MCF 10A (cell line): ENCODE measurements around the gene MAPKBP1. TPM values are rescaled to one million over a fixed set of nuclear protein-coding genes. Genes with fewer than 3 reads are reported as not detected.

Experiments used
- BruUV-seq: library from RNA; stranded (reverse); fragments of 400-500 nt; replicated peaks from 2 replicates; lab custom pipeline; 2021; lab: Mats Ljungman, UMichigan
- CTCF ChIA-PET: fragments of 300-600 bp; sonication (Branson Sonifier 250); formaldehyde crosslinking; extraction: SDS; loops from one replicate; lab custom pipeline; 2021; ENCODE audit warnings: antibody characterized with exemption, inconsistent platforms; lab: Yijun Ruan, JAX
- POLR2A ChIA-PET: fragments of 300-600, 350-650 bp; sonication (Branson Sonifier 250); formaldehyde crosslinking; extraction: SDS; loops from one replicate; lab custom pipeline; 2020; ENCODE audit warnings: antibody characterized with exemption, inconsistent platforms; lab: Yijun Ruan, JAX
- DNase-seq: peaks from one replicate; pipeline ENCODE4 v3.0.0-alpha.2; 2018; ENCODE audit not compliant: unreplicated experiment
- H3K27ac Mint-ChIP-seq: one replicate; pipeline ENCODE4 v1.8.0; 2022; ENCODE audit warnings: mild to moderate bottlenecking, low read depth, mixed read lengths; ENCODE audit not compliant: unreplicated experiment
- H3K27me3 Mint-ChIP-seq: one replicate; pipeline ENCODE4 v1.8.0; 2022; ENCODE audit warnings: mixed read lengths; ENCODE audit not compliant: insufficient read depth, unreplicated experiment
- H3K36me3 Mint-ChIP-seq: one replicate; pipeline ENCODE4 v1.8.0; 2022; ENCODE audit warnings: mild to moderate bottlenecking, moderate library complexity, mixed read lengths; ENCODE audit not compliant: insufficient read depth, unreplicated experiment
- H3K4me1 Mint-ChIP-seq: one replicate; pipeline ENCODE4 v1.8.0; 2022; ENCODE audit warnings: mixed read lengths; ENCODE audit not compliant: insufficient read depth, unreplicated experiment
- H3K4me3 Mint-ChIP-seq: one replicate; pipeline ENCODE4 v1.8.0; 2022; ENCODE audit warnings: mild to moderate bottlenecking, moderate library complexity, mixed read lengths; ENCODE audit not compliant: unreplicated experiment
- H3K9me3 Mint-ChIP-seq: one replicate; pipeline ENCODE4 v1.8.0; 2022; ENCODE audit warnings: mixed read lengths; ENCODE audit not compliant: unreplicated experiment
- intact Hi-C: fragments of 100-400 bp; cut with micrococcal nuclease; formaldehyde crosslinking; loops from 2 replicates; pipeline ENCODE4 v1.14.1; 2022
- total RNA-seq: library from RNA; stranded (reverse); gene quantifications from 2 replicates; pipeline ENCODE4 v1.2.3, GENCODE V29; 2022
- TF ChIP-seq, protein P1 (sequence below): fragments of 200-600 bp; IDR thresholded peaks from one replicate; pipeline ENCODE4 v1.8.0; 2022; ENCODE audit warnings: antibody characterized with exemption, mild to moderate bottlenecking; ENCODE audit not compliant: unreplicated experiment

MAPKBP1 gene
- total RNA-seq, 1 experiment from 2014 or later, result 35.0 TPM

DNA sequence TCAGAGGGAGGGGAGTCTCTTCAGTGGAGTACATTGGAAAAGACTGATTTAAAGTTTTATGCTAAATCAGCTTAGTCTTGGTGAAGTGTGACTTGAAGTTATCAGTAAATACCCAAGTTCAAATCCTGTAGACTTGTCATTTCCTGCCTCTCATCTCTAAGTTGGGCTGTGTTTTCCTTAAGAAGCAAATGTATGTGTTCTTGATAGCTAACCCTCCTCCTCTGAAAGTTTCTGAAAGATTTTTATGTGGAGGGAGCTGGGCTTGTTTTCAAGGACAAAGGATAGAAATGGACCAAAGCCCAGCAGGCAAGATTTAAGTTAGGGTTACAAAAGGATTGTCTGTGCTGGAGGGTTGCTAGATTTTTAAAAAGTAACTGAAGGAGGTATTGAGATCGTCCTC lies 4.2 kb downstream of the MAPKBP1 start:
- no TSS peak for BruUV-seq
- peaks cover 13% of the 10 kb centered on the region for H3K36me3 Mint-ChIP-seq
- intact Hi-C loops, result no loop called here
- peak overlapping the region; percentile 33 for H3K4me3 Mint-ChIP-seq
- H3K4me1 Mint-ChIP-seq, result peaks cover 53% of the 10 kb centered on the region
- no peak for DNase-seq
- ChIA-PET POLR2A (interaction anchor here (2.0 to 19.2 kb wide), 3 partner anchors 14 to 48 kb away, joined by 7 to 486 read pairs (median 193); no protein-coding TSS in a partner anchor), CTCF (interaction anchor here (0.7 to 11.2 kb wide), 6 partner anchors 9 to 49 kb away, joined by 5 to 249 read pairs (median 9); no protein-coding TSS in a partner anchor)
- peak overlapping the region; percentile 73 for H3K27ac Mint-ChIP-seq
- no peaks in the 10 kb centered on the region for H3K9me3 Mint-ChIP-seq
- no peaks in the 10 kb centered on the region for H3K27me3 Mint-ChIP-seq
- TF ChIP-seq, protein P1, sequence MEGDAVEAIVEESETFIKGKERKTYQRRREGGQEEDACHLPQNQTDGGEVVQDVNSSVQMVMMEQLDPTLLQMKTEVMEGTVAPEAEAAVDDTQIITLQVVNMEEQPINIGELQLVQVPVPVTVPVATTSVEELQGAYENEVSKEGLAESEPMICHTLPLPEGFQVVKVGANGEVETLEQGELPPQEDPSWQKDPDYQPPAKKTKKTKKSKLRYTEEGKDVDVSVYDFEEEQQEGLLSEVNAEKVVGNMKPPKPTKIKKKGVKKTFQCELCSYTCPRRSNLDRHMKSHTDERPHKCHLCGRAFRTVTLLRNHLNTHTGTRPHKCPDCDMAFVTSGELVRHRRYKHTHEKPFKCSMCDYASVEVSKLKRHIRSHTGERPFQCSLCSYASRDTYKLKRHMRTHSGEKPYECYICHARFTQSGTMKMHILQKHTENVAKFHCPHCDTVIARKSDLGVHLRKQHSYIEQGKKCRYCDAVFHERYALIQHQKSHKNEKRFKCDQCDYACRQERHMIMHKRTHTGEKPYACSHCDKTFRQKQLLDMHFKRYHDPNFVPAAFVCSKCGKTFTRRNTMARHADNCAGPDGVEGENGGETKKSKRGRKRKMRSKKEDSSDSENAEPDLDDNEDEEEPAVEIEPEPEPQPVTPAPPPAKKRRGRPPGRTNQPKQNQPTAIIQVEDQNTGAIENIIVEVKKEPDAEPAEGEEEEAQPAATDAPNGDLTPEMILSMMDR, result no peak

DNA sequence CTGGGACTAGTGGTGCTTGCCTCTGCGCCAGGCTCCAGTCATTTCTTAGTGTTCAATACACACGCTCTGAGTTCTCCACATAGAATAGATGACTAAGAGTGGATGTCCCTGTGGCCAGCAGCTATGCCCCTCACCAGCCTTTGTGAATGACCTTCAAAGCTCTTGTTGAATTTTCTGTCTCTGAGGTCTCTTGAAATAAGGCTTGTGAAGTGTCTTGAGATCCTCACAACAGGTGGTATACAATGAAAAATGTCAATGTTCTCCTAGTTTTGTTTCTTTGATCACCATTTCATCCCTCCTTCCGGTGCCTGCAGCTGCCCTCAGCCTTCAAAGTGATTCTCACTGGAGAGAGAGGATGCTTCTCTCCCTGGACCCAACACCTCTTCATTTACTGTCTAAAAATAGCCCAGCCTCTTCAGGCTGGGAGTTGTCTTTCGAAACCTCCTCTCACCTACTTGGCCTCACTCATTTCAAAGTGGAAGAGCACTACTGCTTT lies 5.4 kb downstream of the MAPKBP1 start:
- TF ChIP-seq, protein P1, result no peak
- H3K9me3 Mint-ChIP-seq, result no peaks in the 10 kb centered on the region
- intact Hi-C loops, result no loop called here
- BruUV-seq, result no TSS peak
- POLR2A ChIA-PET, result interaction anchor here (0.7 to 19.2 kb wide), 4 partner anchors 12 to 119 kb away, joined by 3 to 486 read pairs (median 98); partner anchors contain the start of gene MGA
- no peak overlapping the region for H3K4me3 Mint-ChIP-seq
- peaks cover 19% of the 10 kb centered on the region for H3K36me3 Mint-ChIP-seq
- H3K4me1 Mint-ChIP-seq, result peaks cover 53% of the 10 kb centered on the region
- no peaks in the 10 kb centered on the region for H3K27me3 Mint-ChIP-seq
- peak overlapping the region; percentile 74 for H3K27ac Mint-ChIP-seq
- DNase-seq, result no peak
- CTCF ChIA-PET, result interaction anchor here (0.5 to 11.2 kb wide), 5 partner anchors 24 to 356 kb away, joined by 3 to 249 read pairs (median 5); no protein-coding TSS in a partner anchor

DNA sequence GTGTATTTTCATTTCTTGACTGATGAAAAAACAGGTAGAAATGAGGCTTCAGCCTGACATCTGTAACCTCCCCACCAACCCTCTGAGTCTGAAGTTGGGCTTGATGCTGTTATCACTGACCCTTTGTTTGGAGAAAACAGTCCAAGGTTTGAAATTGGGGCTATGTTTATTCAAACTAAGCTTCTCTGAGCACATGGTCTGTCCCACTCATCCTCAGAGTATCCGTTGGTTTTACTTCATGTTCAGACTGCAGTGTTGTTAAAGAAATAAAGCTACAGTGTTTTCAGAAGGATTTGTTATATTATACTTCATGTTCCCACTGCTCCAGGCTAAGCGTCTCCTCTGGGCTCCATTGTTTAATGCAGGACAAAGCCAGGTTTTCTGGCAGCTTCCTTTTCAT lies 6.0 kb downstream of the MAPKBP1 start:
- H3K27me3 Mint-ChIP-seq, result no peaks in the 10 kb centered on the region
- peaks cover 19% of the 10 kb centered on the region for H3K36me3 Mint-ChIP-seq
- CTCF ChIA-PET, result interaction anchor here (0.5 to 11.2 kb wide), 6 partner anchors 11 to 376 kb away, joined by 3 to 249 read pairs (median 4); partner anchors contain the start of gene PLA2G4F
- DNase-seq, result no peak
- H3K9me3 Mint-ChIP-seq, result no peaks in the 10 kb centered on the region
- TF ChIP-seq, protein P1, result no peak
- peaks cover 48% of the 10 kb centered on the region for H3K4me1 Mint-ChIP-seq
- H3K27ac Mint-ChIP-seq, result peak overlapping the region; percentile 74
- no peak overlapping the region for H3K4me3 Mint-ChIP-seq
- POLR2A ChIA-PET, result interaction anchor here (0.7 to 19.2 kb wide), 4 partner anchors 12 to 120 kb away, joined by 3 to 486 read pairs (median 98); partner anchors contain the start of gene MGA
- BruUV-seq, result no TSS peak
- intact Hi-C loops, result no loop called here

DNA sequence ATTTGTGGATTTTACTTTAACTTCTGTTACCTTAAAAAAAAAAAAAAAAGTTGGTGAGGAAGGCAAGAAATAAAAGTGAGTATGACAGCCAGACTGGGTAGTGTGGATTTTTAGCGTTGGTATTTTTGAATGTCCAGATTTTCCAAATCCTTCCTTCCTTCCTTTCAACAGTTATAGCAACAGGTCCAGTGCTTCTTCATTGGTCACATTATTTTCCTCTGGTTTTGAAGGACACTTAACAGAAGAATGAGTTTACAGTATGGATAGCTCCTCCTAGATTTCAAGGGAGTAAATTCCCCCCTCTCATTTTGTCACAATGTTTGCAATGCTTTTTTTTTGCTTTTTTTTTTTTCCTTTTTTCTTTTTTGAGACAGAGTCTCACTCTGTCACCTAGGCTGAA lies 6.4 kb downstream of the MAPKBP1 start:
- H3K27ac Mint-ChIP-seq, result no peak overlapping the region
- H3K27me3 Mint-ChIP-seq, result no peaks in the 10 kb centered on the region
- ChIA-PET CTCF (interaction anchor here (0.6 to 11.2 kb wide), 4 partner anchors 10 to 376 kb away, joined by 3 to 249 read pairs (median 4); partner anchors contain the start of gene PLA2G4F), POLR2A (interaction anchor here (0.6 to 19.2 kb wide), 5 partner anchors 11 to 867 kb away, joined by 3 to 486 read pairs (median 5); no protein-coding TSS in a partner anchor)
- H3K9me3 Mint-ChIP-seq, result no peaks in the 10 kb centered on the region
- no peak overlapping the region for H3K4me3 Mint-ChIP-seq
- H3K36me3 Mint-ChIP-seq, result peaks cover 19% of the 10 kb centered on the region
- no peak for DNase-seq
- intact Hi-C loops, result no loop called here
- BruUV-seq, result no TSS peak
- peaks cover 44% of the 10 kb centered on the region for H3K4me1 Mint-ChIP-seq
- TF ChIP-seq, protein P1, result no peak
